Naive B cell (primary cell): ENCODE results near the gene FBLIM1. TPM values are rescaled to one million over a fixed set of nuclear protein-coding genes. Genes with fewer than 3 reads are reported as not detected.
"Not testable (repeated sequence)": the region's sequence is repeated elsewhere in the genome, so short reads cannot be mapped to it uniquely, and the experiment has no call there.

ENCODE experiments used
- ATAC-seq, 2 donors: fragments of 150-1000 bp; cut with Tn5 transposase; 2 replicates each; pipeline ENCODE4 v1.10.0; 2021; ENCODE audit warnings: low read depth in 2 of 2, mild to moderate bottlenecking in 2 of 2, moderate library complexity in 2 of 2
- DNase-seq: peaks from one replicate; pipeline ENCODE4 v3.0.0; 2022
- H3K27ac Mint-ChIP-seq, 6 donors: one replicate each; pipeline ENCODE4 v1.8.0; 2020 to 2022; ENCODE audit warnings: mild to moderate bottlenecking in 6 of 6, mixed read lengths in 6 of 6, moderate library complexity in 5 of 6, inconsistent platforms in 2 of 6
- H3K27me3 Mint-ChIP-seq, 3 donors: one replicate each; pipeline ENCODE4 v1.8.0; 2021 to 2022; ENCODE audit warnings: mixed read lengths in 3 of 3, mild to moderate bottlenecking in 1 of 3
- H3K36me3 Mint-ChIP-seq, 2 donors: one replicate each; pipeline ENCODE4 v1.8.0; 2020 to 2022; ENCODE audit warnings: mixed read lengths in 2 of 2, inconsistent platforms in 1 of 2, mild to moderate bottlenecking in 1 of 2
- H3K4me1 Mint-ChIP-seq, 3 donors: one replicate each; pipeline ENCODE4 v1.8.0; 2020 to 2022; ENCODE audit warnings: mixed read lengths in 3 of 3, inconsistent platforms in 1 of 3, mild to moderate bottlenecking in 1 of 3, moderate library complexity in 1 of 3
- H3K4me3 Mint-ChIP-seq, 8 donors: one replicate each; pipeline ENCODE4 v1.8.0; 2020 to 2022; ENCODE audit warnings: mild to moderate bottlenecking in 8 of 8, mixed read lengths in 8 of 8, moderate library complexity in 8 of 8, inconsistent platforms in 2 of 8
- H3K9me3 Mint-ChIP-seq, 7 donors: one replicate each; pipeline ENCODE4 v1.8.0; 2020 to 2022; ENCODE audit warnings: mixed read lengths in 7 of 7, mild to moderate bottlenecking in 5 of 7, inconsistent platforms in 2 of 7, moderate library complexity in 1 of 7
- polyA plus RNA-seq, 6 donors: library from polyadenylated mRNA; unstranded; fragments of 300-500 nt; fragmentation: Illumina TruSeq; gene quantifications; one replicate each; pipeline ENCODE4 v1.2.3, GENCODE V29; 2021; ENCODE audit warnings: low read depth in 6 of 6

Gene FBLIM1
- polyA plus RNA-seq, 6 donors from 2014 or later: not detected

GRCh38 chr1:15803380-15803779 is 44.8 kb downstream of the FBLIM1 start:
- Mint-ChIP-seq H3K36me3 (no peaks in the 10 kb centered on the region), H3K4me1 (peaks cover 0 to 4% (median 0%) of the 10 kb centered on the region in 3 donors), H3K4me3 (no peak overlapping the region), H3K27ac (peak overlapping the region in 1 of 6 donors; percentile 34), H3K9me3 (no peaks in the 10 kb centered on the region), H3K27me3 (peaks cover 0 to 21% (median 18%) of the 10 kb centered on the region in 3 donors)
- ATAC-seq (peak; percentile 56 to 69), DNase-seq (peak; percentile 33)

GRCh38 chr1:15804060-15804459 is 45.5 kb downstream of the FBLIM1 start:
- Mint-ChIP-seq H3K9me3 (no peaks in the 10 kb centered on the region), H3K36me3 (no peaks in the 10 kb centered on the region), H3K27me3 (peaks cover 0 to 21% (median 18%) of the 10 kb centered on the region in 3 donors), H3K4me3 (no peak overlapping the region), H3K27ac (peak overlapping the region in 2 of 6 donors; percentile 47 to 64), H3K4me1 (peaks cover 0 to 4% (median 0%) of the 10 kb centered on the region in 3 donors)
- ATAC-seq: no peak
- DNase-seq: no peak

GRCh38 chr1:15807121-15807520 is 48.5 kb downstream of the FBLIM1 start:
- no peak overlapping the region for H3K27ac Mint-ChIP-seq
- no peak overlapping the region for H3K4me3 Mint-ChIP-seq
- H3K9me3 Mint-ChIP-seq: no peaks in the 10 kb centered on the region
- peaks cover 0 to 4% (median 0%) of the 10 kb centered on the region in 3 donors for H3K4me1 Mint-ChIP-seq
- H3K36me3 Mint-ChIP-seq: no peaks in the 10 kb centered on the region
- DNase-seq (no peak), ATAC-seq (no peak)
- H3K27me3 Mint-ChIP-seq: peaks cover 0 to 6% (median 0%) of the 10 kb centered on the region in 3 donors

GRCh38 chr1:15807549-15807948 is 49.0 kb downstream of the FBLIM1 start, which contains the start of gene UQCRHL:
TSS of gene UQCRHL (minus strand) at chr1:15807649. CDS start at chr1:15807649, 0 bp downstream.
- not testable (repeated sequence) for H3K27ac Mint-ChIP-seq

GRCh38 chr1:15808955-15809354 is 50.4 kb downstream of the FBLIM1 start:
- Mint-ChIP-seq H3K36me3 (no peaks in the 10 kb centered on the region), H3K4me3 (no peak overlapping the region), H3K27me3 (no peaks in the 10 kb centered on the region), H3K9me3 (no peaks in the 10 kb centered on the region), H3K27ac (no peak overlapping the region), H3K4me1 (no peaks in the 10 kb centered on the region)
- DNase-seq: no peak
- no peak for ATAC-seq

More at GRCh38 chr1:15807549-15807948, 49.0 kb downstream of the FBLIM1 start, which contains the start of gene UQCRHL:
- H3K27me3 Mint-ChIP-seq, DNase-seq, H3K4me1 Mint-ChIP-seq, H3K9me3 Mint-ChIP-seq, H3K36me3 Mint-ChIP-seq, ATAC-seq: not testable (repeated sequence)
- H3K4me3 Mint-ChIP-seq: peak within 1 kb of the TSS in 1 of 8 donors; percentile 47

- H3K36me3 Mint-ChIP-seq: no peaks in the 10 kb centered on the region
- no peak overlapping the region for H3K27ac Mint-ChIP-seq
- no peaks in the 10 kb centered on the region for H3K9me3 Mint-ChIP-seq
Measured at GRCh38 chr1:15810073-15810472, 51.5 kb downstream of the FBLIM1 start.

GRCh38 chr1:15816674-15817073 is 58.1 kb downstream of the FBLIM1 start:
- Mint-ChIP-seq H3K27me3 (no peaks in the 10 kb centered on the region), H3K4me1 (peaks cover 5 to 8% (median 5%) of the 10 kb centered on the region in 3 donors), H3K9me3 (no peaks in the 10 kb centered on the region), H3K27ac (no peak overlapping the region), H3K4me3 (no peak overlapping the region), H3K36me3 (no peaks in the 10 kb centered on the region)
- DNase-seq (no peak), ATAC-seq (no peak)

More at GRCh38 chr1:15810073-15810472, 51.5 kb downstream of the FBLIM1 start:
- ATAC-seq: no peak
- DNase-seq: no peak
- no peaks in the 10 kb centered on the region for H3K4me1 Mint-ChIP-seq
- no peak overlapping the region for H3K4me3 Mint-ChIP-seq
- H3K27me3 Mint-ChIP-seq: no peaks in the 10 kb centered on the region

- Mint-ChIP-seq H3K36me3 (no peaks in the 10 kb centered on the region), H3K27me3 (no peaks in the 10 kb centered on the region), H3K4me1 (peaks cover 4 to 12% (median 6%) of the 10 kb centered on the region in 3 donors), H3K27ac (peak overlapping the region in 1 of 6 donors; percentile 20), H3K9me3 (no peaks in the 10 kb centered on the region), H3K4me3 (no peak overlapping the region)
- DNase-seq (no peak), ATAC-seq (no peak)
Measured at GRCh38 chr1:15820478-15820877, 61.9 kb downstream of the FBLIM1 start.

- no peaks in the 10 kb centered on the region for H3K36me3 Mint-ChIP-seq
- H3K9me3 Mint-ChIP-seq: no peaks in the 10 kb centered on the region
- peaks cover 25 to 39% (median 31%) of the 10 kb centered on the region in 3 donors for H3K4me1 Mint-ChIP-seq
- no peak for DNase-seq
- ATAC-seq: no peak
- H3K27me3 Mint-ChIP-seq: no peaks in the 10 kb centered on the region
- H3K27ac Mint-ChIP-seq: peak overlapping the region in 3 of 6 donors; percentile 16 to 39 (median 32)
- H3K4me3 Mint-ChIP-seq: no peak overlapping the region
Measured at GRCh38 chr1:15825800-15826199, 67.2 kb downstream of the FBLIM1 start.

- H3K27me3 Mint-ChIP-seq: no peaks in the 10 kb centered on the region
- peaks cover 37 to 47% (median 37%) of the 10 kb centered on the region in 3 donors for H3K4me1 Mint-ChIP-seq
- DNase-seq (no peak), ATAC-seq (no peak)
- no peaks in the 10 kb centered on the region for H3K9me3 Mint-ChIP-seq
- no peaks in the 10 kb centered on the region for H3K36me3 Mint-ChIP-seq
- no peak overlapping the region for H3K27ac Mint-ChIP-seq
- H3K4me3 Mint-ChIP-seq: no peak overlapping the region
Measured at GRCh38 chr1:15826810-15827507, 68.4 kb downstream of the FBLIM1 start.

GRCh38 chr1:15827567-15827966 is 69.0 kb downstream of the FBLIM1 start:
- not testable (repeated sequence) for ATAC-seq, H3K36me3 Mint-ChIP-seq, H3K4me3 Mint-ChIP-seq

GRCh38 chr1:15828931-15829330 is 70.3 kb downstream of the FBLIM1 start:
- not testable (repeated sequence) for ATAC-seq, H3K9me3 Mint-ChIP-seq, DNase-seq, H3K27me3 Mint-ChIP-seq, H3K36me3 Mint-ChIP-seq
- peaks cover 34 to 48% (median 47%) of the 10 kb centered on the region in 3 donors for H3K4me1 Mint-ChIP-seq
- peak overlapping the region in 2 of 8 donors; percentile 60 to 85 for H3K4me3 Mint-ChIP-seq
- H3K27ac Mint-ChIP-seq: peak overlapping the region in 1 of 6 donors; percentile 47

More at GRCh38 chr1:15827567-15827966, 69.0 kb downstream of the FBLIM1 start:
- H3K4me1 Mint-ChIP-seq: peaks cover 35 to 48% (median 39%) of the 10 kb centered on the region in 3 donors
- H3K27ac Mint-ChIP-seq, DNase-seq, H3K9me3 Mint-ChIP-seq, H3K27me3 Mint-ChIP-seq: not testable (repeated sequence)

- ATAC-seq (no peak), DNase-seq (no peak)
- Mint-ChIP-seq H3K4me1 (peaks cover 34 to 48% (median 47%) of the 10 kb centered on the region in 3 donors), H3K9me3 (no peaks in the 10 kb centered on the region), H3K36me3 (no peaks in the 10 kb centered on the region), H3K4me3 (peak overlapping the region; percentile 60 to 89 (median 84)), H3K27me3 (no peaks in the 10 kb centered on the region), H3K27ac (peak overlapping the region; percentile 12 to 92 (median 88))
Measured at GRCh38 chr1:15830258-15830657, 71.7 kb downstream of the FBLIM1 start.

GRCh38 chr1:15833069-15833679 is 74.6 kb downstream of the FBLIM1 start:
- DNase-seq (no peak), ATAC-seq (no peak)
- Mint-ChIP-seq H3K4me1 (peaks cover 32 to 69% (median 61%) of the 10 kb centered on the region in 3 donors), H3K4me3 (peak overlapping the region; percentile 91 to 99 (median 98)), H3K36me3 (no peaks in the 10 kb centered on the region), H3K27me3 (no peaks in the 10 kb centered on the region), H3K27ac (peak overlapping the region in 5 of 6 donors; percentile 24 to 99 (median 99)), H3K9me3 (no peaks in the 10 kb centered on the region)
